HG03457 (cell line): ENCODE data around the gene GABRD.
"Not testable (repeated sequence)": the region's sequence is repeated elsewhere in the genome, so short reads cannot be mapped to it uniquely, and the experiment has no call there.

Source experiments
- ATAC-seq: cut with Tn5 transposase; IDR thresholded peaks from one replicate; pipeline ENCODE4 v1.9.1; 2021; ENCODE audit warnings: moderate number of reproducible peaks; ENCODE audit not compliant: unreplicated experiment

The GABRD gene, protein sequence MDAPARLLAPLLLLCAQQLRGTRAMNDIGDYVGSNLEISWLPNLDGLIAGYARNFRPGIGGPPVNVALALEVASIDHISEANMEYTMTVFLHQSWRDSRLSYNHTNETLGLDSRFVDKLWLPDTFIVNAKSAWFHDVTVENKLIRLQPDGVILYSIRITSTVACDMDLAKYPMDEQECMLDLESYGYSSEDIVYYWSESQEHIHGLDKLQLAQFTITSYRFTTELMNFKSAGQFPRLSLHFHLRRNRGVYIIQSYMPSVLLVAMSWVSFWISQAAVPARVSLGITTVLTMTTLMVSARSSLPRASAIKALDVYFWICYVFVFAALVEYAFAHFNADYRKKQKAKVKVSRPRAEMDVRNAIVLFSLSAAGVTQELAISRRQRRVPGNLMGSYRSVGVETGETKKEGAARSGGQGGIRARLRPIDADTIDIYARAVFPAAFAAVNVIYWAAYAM

DNA sequence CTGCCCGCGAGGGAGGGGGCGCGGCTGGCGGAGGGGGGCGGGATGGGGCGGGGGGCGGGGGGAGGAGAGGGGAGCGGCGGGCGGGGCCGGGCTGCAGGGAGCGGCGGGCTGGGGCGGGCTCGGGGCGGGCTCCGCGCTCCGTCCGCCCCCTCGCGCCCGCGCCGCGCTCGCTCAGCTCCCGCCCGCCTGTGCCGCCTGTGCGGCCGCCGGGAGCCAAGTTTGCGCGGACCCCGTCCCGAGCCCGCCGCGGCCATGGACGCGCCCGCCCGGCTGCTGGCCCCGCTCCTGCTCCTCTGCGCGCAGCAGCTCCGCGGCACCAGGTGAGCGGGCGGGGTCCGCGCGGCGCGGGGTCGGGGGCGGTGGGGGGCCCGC is at the start of gene GABRD:
Gene GABRD (plus strand): TSS at position 174 of the 372 bp plus-strand sequence. CDS start 79 bp downstream, at position 253.
- no peak for ATAC-seq

DNA sequence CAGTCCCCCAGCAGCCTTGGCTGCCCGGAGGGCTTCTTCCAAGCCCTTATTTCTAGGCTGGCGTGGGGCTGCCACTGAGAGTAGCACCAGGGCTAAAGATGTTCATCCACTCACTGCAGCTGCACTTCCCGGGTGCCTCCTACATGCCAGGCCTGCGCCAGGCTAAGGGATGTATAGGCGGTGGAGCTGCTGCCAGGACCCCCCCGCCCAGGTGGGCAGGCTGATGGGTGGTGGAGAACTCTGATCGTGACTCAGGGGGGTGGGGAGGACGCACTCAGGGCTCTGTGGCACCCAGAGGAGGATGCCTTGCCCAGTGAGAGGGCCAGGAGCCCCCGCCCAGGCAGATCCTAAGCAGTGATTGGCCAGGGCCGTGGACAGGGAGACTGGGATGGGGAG is 49.6 kb upstream of the GABRD start:
- ATAC-seq: no peak

DNA sequence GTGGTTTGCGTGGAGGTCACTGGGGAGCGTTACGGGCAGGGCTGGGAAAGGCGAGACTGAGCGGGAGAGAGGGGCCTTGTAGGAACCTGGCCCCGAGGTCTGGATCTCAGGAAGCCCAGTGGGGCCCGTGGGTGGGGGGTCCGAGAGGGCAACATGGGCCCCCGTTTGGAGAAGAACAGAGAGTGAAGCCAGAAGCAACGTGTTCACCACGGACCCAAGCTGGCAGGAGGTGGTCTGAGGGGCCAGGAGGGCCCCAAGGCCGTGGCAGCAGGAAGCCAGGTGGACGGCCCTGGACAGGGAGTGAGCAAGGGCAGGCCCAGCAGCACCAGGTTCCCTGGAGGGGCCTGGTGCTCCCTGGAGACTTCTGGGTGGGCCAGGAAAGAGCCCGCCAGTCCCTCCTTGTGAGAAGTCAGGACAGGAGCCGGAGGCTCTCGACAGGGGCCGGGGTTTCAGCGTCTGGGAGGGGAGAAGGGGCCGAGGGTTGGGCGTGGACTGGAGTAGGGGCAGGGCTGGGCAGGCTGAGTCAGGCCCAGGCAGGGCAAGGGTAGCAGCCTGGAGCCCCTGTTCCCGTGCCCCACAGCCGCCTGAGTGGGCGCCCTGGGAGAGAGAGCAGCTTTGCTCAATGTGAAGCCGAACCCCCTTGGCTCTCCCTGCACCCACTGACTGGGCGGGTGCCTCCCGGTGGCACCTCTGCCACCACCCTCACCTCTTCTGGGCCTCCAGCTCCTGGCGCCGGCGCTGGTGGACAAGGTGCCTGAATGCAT is 49.0 kb upstream of the GABRD start:
- no peak for ATAC-seq

DNA sequence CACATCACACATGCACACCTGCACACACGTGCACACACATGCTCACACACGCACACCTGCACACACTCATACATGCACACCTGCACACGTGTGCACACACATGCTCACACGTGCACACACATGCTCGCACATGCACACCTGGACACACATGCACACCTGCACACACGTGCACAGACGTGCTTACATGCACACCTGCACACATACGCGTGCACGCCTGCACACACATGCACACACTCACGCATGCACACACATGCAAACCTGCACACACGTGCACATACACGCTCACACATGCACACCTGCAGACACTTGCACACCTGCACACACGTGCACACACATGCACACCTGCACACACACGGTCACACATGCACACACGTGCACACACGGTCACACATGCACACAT is 48.1 kb upstream of the GABRD start:
- ATAC-seq: no peak

DNA sequence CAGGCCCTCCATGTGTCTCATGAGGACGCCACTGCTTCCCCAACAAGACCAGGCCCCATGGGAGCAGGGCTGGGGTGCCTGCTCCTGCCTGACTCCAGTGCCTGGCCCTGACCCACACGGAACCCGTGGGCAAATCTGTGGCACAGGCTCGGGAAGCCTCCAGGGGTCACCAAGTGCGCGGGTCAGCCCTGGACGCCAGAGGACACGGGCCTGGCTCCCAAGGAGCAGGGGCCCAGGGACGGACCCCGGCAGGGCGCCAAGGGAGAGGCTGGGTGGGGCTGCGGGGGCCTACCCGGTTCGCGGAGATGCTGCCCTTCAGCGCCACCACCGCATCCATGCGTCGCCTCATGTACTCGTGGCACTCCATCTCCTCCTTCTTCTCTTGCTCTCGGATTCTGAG is 47.5 kb upstream of the GABRD start:
- no peak for ATAC-seq

DNA sequence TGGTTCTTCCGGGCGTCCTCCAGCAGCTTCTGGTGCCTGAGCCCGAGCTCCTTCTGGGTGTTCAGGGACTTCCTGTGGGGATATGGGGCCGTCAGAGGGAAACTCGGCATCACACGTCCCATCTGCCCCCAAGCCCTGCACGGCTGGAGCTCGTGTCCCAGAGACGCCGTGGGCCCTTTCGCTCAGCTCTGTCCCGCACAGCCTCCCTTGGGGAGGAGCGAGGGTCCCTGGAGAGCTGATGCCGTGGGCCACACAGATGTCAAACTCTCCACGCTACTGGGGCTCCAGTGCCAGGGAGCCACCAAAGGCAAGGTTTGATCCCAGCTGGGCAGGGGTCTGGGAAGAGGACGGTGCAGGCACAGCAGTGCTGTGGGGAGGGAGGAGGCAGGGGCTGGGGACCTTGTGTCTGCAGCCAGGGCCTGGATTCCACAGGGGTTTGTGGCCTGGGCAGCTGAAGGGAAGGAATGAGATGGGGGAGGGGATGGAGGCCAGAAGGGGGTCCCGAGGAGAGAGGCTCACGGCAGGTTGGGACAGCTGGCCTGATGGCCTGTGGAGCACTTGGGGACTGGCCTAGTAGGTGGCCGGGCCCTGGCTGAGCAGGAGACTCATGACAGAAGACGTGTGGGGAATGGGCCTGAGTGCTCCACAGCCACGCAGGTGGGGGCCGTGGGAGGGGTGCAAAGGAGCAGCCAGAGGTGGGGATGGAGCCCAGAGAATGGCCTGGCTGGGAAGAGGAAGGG is 46.0 kb upstream of the GABRD start:
- ATAC-seq: no peak

DNA sequence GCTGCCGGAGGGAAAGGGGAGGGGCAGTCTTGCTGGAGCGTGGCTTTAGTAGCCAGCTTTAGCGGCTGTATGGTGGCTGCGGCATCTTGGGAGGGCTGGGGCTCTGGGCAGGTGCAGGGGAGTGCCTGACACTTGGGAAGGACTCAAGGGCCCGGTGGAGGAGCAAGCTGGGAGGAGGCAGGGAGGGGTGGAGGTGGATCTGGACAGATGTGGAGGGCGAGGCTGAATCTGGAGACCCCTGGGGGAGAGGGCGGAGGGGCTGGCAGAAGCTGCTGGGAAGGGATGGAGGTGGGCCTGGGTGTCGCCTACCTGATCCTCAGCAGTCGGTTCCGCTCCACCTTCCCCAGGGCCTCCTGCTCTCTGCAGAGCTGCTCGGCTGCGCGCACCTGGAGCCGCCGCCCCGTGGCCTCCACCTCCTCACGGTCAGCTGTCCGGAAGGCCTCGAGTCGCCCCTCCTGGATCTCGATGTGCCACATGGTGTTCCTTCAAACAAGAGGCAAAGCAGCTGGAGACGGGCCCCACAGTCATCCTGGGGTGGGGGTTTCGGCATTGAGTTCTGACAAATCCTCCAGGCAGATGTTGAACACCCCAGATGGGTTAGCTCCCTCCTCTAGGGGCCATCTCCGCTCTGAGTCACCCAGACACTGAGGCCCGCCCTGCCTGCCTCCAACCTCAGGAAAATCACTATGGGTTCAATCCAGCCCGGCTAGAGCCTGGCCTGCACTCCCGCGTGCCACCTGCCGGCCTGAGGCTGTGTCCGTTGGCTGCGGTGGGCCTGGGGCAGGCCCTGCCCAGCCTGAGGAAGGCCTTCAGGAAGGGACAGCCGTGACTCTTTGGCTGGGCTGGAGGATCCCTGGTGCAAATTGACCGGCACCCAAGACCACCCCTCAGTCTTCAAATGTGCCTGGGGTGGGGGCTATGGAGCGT is 45.2 kb upstream of the GABRD start:
- no peak for ATAC-seq

DNA sequence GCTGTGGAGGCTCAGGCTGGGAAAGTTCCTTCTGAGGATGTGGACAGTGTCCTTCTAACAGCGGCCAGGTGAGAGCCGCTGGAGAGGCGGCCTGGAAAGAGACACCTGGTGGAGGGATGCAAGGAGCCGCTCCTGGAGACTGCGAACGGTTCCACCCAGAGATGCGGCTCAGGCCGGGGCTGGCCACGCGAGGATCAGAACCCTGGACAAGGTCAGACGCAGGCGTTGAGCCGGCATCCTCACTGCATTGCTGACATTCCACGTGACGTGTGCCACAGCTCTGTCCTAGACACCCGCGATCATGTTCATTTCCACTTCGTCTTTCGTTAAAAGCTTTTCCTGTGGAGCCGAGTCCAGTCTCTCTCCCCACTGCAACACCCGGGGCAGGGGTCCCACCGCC is 44.3 kb upstream of the GABRD start:
- no peak for ATAC-seq

DNA sequence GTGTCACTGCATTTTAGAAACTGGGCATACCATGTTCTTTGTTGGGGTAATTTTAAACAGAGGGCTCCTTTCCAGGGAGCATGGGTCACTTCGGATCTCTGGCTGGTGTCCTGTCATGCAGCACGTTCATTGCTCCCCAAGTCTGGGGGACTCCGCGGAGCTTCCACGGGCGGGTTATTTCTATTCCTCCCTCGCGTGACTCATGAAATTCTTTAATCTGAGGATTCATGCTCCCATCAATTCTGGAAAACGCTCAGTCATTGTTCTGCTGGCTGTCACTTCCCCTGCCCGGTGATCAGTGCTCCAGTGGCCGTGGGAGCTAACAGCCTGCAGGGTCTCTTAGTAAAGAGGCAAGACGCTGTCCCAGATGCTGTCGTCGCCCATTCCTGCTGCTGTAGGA is 43.6 kb upstream of the GABRD start:
- no peak for ATAC-seq

DNA sequence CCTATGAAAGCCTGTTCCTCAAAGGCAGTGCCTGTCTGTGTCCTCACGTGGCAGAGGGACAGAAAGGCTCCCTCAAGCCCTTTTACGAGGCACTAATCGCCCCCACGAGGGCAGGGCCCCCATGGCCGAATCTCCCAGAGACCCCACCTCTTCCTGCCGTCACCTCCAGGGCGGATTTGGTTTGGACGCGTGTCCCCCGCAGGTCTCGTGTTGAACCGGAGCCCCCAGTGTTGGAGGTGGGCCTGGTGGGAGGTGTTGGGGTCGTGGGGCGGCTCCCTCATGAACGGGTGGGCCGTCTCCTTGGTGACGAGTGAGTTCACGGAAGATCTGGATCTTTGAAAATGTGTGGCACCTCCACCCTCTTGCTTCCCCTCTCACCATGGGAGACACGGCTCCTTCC is 43.1 kb upstream of the GABRD start:
- no peak for ATAC-seq

DNA sequence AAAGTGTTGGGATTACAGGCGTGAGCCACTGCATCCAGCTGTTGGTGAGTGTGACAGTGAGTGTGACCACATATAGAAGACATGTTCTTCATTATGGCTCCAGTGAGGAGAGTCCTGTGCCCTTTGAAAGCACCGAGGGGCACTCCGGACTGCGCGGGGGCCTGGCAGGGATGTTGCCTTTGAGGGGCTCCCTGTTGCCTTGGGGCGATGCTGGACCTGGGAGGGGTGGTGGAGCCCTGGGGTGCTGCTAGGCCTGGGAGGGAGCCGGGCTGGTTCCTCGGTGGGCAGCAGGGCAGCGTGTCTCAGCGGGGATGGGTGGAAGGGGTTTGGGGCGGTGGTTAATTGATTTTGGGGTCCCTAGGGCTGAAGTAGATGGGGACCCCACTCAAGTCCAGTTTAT is 41.0 kb upstream of the GABRD start:
- no peak for ATAC-seq

DNA sequence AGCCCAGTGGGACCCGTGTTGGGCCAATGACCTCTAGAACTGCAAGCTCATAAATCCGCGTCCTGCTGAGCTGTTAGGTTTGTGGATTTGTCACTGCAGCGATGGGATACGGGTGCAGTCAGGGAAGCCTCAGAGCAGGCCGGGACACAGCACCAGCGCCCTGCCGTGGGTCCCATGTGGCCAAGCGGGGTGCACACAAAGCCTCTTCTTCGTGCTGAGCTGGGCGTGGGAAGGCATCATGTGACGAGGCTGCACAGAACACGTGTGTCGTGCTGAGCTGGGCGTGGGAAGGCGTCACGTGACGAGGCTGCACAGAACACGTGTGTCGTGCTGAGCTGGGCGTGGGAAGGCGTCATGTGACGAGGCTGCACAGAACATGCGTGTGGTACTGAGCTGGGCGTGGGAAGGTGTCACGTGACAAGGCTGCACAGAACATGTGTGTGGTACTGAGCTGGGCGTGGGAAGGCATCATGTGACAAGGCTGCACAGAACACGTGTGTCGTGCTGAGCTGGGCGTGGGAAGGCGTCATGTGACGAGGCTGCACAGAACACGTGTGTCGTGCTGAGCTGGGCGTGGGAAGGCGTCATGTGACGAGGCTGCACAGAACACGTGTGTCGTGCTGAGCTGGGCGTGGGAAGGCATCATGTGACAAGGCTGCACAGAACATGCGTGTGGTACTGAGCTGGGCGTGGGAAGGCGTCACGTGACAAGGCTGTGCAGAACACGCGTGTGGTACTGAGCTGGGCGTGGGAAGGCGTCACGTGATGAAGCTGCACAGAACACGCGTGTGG is 40.3 kb upstream of the GABRD start:
- not testable (repeated sequence) for ATAC-seq

DNA sequence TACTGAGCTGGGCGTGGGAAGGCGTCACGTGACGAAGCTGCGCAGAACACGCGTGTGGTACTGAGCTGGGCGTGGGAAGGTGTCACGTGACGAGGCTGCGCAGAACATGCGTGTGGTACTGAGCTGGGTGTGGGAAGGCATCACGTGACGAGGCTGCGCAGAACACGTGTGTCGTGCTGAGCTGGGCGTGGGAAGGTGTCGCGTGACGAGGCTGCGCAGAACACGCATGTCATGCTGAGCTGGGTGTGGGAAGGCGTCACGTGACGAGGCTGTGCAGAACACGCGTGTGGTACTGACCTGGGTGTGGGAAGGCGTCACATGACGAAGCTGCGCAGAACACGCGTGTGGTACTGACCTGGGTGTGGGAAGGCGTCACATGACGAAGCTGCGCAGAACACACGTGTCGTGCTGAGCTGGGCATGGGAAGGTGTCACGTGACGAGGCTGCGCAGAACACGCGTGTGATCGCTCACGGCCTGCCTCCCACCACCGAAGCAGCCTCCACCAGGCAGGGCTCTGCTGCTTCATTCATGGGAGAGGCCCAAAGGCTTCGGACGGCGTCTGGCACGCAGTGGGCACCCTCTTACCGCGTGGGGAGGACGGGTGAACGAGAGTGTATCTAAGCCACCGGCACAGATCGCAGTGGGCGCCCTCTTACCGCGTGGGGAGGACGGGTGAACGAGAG is 39.5 kb upstream of the GABRD start:
- ATAC-seq: no peak

DNA sequence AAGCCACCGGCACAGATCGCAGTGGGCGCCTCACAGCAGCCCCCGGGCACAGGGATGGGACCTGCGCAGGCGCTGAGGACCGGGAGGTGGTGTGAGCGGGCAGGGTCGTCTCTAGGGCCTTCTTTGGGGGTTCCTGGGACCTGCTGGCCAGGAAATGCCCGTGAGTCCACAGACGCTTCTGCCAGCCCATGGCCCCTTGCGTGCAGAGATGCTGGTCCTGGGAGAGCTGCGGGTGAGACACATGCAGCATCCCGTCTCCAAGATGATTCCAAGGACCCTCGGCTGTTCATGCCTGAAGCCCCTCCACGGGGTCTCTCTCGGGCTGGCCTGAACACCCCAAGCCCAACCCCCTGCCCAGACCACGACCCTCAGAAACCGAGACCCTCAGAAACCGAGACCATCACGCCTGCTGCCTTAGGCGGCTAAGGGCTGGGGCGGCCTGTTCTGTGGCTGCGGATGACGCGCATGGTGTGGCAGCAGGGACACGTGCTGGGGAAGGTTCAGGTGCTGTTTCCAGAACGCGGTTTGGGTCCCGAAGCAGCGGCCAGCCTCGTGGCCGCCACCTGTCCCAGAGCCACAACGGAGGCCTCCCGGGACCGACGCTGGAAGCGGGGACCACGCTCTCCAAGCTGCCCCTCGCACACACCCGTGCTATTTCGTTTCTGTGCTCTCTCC is 38.5 kb upstream of the GABRD start:
- ATAC-seq: no peak

DNA sequence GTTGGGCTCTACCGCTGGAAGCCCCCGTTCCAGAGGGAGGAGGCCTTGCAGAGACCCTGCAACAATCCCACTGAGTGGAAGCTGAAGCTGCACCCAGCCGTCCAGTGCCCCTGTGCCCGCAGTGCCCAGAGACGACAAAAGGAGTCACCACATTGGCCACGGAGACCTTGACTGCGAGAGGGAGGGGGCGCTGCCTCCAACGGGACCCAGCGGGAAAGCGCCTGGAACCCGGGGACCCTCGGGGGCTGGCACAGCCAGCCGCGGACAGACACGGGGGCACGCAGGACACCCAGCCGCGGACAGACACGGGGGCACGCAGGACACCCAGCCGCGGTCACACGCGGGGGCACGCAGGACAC is 38.0 kb upstream of the GABRD start:
- no peak for ATAC-seq

DNA sequence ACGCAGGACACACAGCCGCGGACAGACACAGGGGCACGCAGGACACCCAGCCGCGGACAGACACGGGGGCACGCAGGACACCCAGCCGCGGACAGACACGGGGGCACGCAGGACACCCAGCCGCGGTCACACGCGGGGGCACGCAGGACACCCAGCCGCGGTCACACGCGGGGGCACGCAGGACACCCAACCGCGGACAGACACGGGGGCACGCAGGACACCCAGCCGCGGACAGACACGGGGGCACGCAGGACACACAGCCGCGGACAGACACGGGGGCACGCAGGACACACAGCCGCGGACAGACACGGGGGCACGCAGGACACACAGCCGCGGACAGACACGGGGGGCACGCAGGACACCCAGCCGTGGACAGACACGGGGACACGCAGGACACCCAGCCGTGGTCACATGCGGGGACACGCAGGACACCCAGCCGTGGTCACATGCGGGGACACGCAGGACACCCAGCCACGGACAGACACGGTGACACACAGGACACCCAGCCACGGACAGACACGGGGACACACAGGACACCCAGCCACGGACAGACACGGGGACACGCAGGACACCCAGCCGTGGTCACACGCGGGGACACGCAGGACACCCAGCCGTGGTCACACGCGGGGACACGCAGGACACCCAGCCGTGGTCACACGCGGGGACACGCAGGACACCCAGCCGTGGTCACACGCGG is 37.4 kb upstream of the GABRD start:
- not testable (repeated sequence) for ATAC-seq

DNA sequence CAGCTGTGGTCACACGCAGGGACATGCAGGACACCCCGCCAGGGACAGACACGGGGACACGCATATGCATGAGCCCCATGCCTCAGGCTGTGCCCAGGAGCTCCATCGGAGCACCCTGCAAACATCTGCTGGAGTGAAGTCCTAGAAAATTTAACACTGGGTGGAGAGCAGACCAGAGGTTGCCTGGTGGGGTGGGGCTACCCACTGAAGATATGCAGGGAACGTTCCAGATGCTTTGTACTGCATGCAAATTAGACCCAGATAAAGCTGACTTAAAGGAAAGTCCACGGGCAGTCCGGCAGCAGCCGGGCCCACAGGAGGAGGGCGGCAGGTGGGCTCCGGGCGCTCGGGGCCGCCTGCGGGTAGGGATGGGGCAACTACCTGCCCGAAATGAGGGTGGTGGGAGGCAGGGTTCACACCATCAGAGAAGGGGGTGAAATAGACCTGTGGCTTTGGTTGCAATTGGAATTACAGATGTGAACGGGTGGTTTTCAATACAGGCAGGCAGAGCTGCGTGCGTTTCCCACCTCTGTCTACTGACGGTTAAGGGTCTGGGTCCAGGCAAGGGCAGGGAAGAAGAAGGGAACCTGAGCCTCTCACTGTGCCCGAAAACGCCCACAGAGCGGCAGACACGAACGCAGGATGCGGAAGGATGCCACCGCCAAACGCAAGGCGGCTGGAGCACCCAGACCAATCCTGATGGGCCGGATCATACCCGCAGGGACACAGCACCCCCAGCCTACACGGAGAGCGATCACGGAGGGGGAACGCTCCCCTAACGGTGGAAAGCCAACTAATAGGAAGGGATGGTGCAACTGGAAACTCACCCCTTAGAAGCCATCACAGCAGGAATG is 36.5 kb upstream of the GABRD start:
- ATAC-seq: no peak
